AG04450 (cell line): ENCODE results near the gene ZSCAN5A. TPM values are rescaled to one million over a fixed set of nuclear protein-coding genes. Genes with fewer than 3 reads are reported as not detected.
"Not testable (repeated sequence)": the region's sequence is repeated elsewhere in the genome, so short reads cannot be mapped to it uniquely, and the experiment has no call there.

ENCODE experiments used
- CTCF ChIA-PET: fragments of 300-600, 350-600 bp; formaldehyde crosslinking; extraction: SDS; loops from one replicate; lab custom pipeline; 2022; ENCODE audit warnings: antibody characterized with exemption, inconsistent platforms; lab: Charles Lee
- POLR2A ChIA-PET: fragments of 350-600 bp; formaldehyde crosslinking; extraction: SDS; loops from one replicate; lab custom pipeline; 2021; ENCODE audit warnings: antibody characterized with exemption, inconsistent platforms; lab: Yijun Ruan, JAX
- DNase-seq: peaks from one replicate; pipeline ENCODE4 v3.0.0-alpha.2; 2011; ENCODE audit warnings: low read depth, low spot score
- H3K27ac ChIP-seq: one replicate; pipeline ENCODE4 v1.5.1; 2012; ENCODE audit warnings: low read depth, low read length, control low read depth
- H3K27me3 ChIP-seq: one replicate; pipeline ENCODE4 v1.6.0; 2012; ENCODE audit warnings: low read length; ENCODE audit not compliant: control insufficient read depth, insufficient read depth
- H3K4me3 ChIP-seq: 2 replicates; pipeline ENCODE4 v1.5.1; 2011; ENCODE audit warnings: mild to moderate bottlenecking, low read depth, low read length, control low read depth
- H3K9me3 ChIP-seq: 2 replicates; pipeline ENCODE4 v1.5.1; 2012; ENCODE audit warnings: low read length; ENCODE audit not compliant: control insufficient read depth, insufficient read depth
- polyA plus RNA-seq: library from polyadenylated mRNA; depleted of rRNA; stranded (reverse); fragments of >200 nt; gene quantifications from 2 replicates; pipeline ENCODE4 v1.2.3, GENCODE V29; 2011
- TF ChIP-seq, protein P1 (sequence below): IDR thresholded peaks from 2 replicates; pipeline ENCODE4 v1.5.1; 2011; ENCODE audit warnings: low read depth, low read length, control low read depth, inconsistent platforms

The ZSCAN5A gene
- polyA plus RNA-seq, 1 experiment, result 3.7 TPM

DNA sequence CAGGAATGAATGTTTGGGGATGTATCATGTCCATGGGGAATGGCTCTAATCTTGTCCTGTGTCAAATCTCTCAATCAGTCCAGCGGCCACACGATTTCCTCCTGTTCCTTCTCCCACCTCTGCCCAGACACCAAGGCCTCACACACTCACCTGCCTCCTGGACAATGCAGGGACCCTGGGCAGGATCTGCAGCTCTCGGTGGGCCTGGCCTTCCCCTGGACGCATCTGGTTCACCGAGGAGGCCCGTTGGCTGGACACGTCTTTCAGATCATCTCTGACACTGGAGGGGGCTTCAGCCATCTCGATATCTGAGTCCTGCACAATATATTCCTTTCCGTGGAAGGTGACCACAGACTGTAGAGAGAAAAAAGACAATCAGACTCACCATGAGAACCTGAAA is 91.2 kb downstream of the ZSCAN5A start:
- no peaks in the 10 kb centered on the region; the same call in 1 of the 2 replicates for H3K9me3 ChIP-seq
- H3K4me3 ChIP-seq, result no peak overlapping the region
- ChIA-PET POLR2A (no interaction called here), CTCF (interaction anchor here (0.5 kb wide), 1 partner anchor 10 kb away, joined by 3 read pairs; no protein-coding TSS in a partner anchor)
- no peak overlapping the region for H3K27ac ChIP-seq
- TF ChIP-seq, protein P1, sequence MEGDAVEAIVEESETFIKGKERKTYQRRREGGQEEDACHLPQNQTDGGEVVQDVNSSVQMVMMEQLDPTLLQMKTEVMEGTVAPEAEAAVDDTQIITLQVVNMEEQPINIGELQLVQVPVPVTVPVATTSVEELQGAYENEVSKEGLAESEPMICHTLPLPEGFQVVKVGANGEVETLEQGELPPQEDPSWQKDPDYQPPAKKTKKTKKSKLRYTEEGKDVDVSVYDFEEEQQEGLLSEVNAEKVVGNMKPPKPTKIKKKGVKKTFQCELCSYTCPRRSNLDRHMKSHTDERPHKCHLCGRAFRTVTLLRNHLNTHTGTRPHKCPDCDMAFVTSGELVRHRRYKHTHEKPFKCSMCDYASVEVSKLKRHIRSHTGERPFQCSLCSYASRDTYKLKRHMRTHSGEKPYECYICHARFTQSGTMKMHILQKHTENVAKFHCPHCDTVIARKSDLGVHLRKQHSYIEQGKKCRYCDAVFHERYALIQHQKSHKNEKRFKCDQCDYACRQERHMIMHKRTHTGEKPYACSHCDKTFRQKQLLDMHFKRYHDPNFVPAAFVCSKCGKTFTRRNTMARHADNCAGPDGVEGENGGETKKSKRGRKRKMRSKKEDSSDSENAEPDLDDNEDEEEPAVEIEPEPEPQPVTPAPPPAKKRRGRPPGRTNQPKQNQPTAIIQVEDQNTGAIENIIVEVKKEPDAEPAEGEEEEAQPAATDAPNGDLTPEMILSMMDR, result no peak
- no peak for DNase-seq
- H3K27me3 ChIP-seq, result no peaks in the 10 kb centered on the region

DNA sequence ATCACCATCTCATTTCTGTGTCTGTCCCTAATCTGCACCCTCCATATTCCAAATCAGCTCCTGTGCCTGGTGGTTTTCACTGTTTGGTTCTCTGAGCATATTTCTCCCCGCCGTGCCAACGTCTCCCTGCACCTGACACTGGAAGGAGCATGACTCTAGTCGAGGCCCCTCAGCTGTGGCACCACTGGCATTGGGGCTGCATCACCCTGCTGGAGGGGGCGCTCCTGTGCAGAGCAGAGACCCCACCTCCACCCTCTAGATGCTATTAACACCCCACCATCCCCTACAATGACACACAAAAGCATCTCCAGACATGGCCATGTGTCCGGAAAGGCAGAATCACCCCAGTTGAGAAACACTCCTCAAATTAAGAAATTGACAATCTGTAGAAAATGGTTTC is 91.7 kb downstream of the ZSCAN5A start:
- POLR2A ChIA-PET, result no interaction called here

DNA sequence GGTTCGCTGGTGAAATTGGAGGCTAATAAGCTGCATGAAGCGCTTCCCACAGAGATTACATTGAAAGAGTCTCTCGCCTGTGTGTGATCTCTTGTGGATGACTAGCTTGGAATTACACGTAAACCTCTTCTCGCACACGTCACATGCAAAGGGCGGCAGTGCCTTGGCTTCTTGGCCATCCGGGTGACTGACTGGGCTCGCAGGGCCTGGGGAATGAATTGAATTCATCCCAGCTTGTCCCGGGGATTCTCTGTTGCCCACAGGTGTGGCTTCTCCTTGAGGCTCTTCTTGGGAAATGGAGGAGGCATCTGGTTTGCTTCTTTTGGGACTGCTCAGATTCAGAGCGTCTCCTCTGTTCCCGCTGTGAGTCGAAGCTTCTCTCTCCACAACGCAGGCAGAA is 92.8 kb downstream of the ZSCAN5A start:
- ChIA-PET POLR2A (no interaction called here), CTCF (interaction anchor here (1.0 to 2.0 kb wide), 2 partner anchors 139 to 146 kb away, joined by 3 to 6 read pairs; no protein-coding TSS in a partner anchor)

More for the DNA sequence above, 91.7 kb downstream of the ZSCAN5A start:
- no peaks in the 10 kb centered on the region; the same call in 1 of the 2 replicates for H3K9me3 ChIP-seq
- TF ChIP-seq, protein P1, result no peak
- DNase-seq, result no peak
- H3K4me3 ChIP-seq, result no peak overlapping the region
- CTCF ChIA-PET, result interaction anchor here (0.5 to 2.0 kb wide), 2 partner anchors 11 to 147 kb away, joined by 3 to 6 read pairs; no protein-coding TSS in a partner anchor
- H3K27me3 ChIP-seq, result no peaks in the 10 kb centered on the region
- no peak overlapping the region for H3K27ac ChIP-seq

DNA sequence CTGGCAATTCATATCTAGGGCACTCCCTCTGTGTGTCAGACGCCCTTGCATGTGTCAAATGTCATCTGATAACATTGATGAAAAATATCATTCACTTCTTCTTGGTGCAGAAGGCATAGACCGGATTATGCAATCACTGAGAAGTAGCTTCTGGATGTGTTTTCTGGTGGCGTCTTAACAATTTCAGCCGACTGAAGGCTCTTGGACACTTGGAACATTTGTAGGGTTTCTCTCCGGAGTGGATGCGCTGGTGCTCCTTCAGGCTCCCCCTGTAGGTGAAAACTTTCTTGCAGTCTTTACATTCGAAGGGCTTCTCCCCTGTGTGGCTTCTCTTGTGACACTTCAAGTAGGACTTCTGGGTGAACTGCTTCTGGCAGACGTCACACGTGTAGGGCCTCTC is 93.2 kb downstream of the ZSCAN5A start:
- DNase-seq, result not testable (repeated sequence)

More for the DNA sequence above, 92.8 kb downstream of the ZSCAN5A start:
- TF ChIP-seq, protein P1, result no peak
- Histone ChIP-seq H3K4me3 (no peak overlapping the region), H3K27ac (no peak overlapping the region), H3K27me3 (no peaks in the 10 kb centered on the region), H3K9me3 (peaks cover 7% of the 10 kb centered on the region; the same call in 1 of the 2 replicates)
- no peak for DNase-seq

DNA sequence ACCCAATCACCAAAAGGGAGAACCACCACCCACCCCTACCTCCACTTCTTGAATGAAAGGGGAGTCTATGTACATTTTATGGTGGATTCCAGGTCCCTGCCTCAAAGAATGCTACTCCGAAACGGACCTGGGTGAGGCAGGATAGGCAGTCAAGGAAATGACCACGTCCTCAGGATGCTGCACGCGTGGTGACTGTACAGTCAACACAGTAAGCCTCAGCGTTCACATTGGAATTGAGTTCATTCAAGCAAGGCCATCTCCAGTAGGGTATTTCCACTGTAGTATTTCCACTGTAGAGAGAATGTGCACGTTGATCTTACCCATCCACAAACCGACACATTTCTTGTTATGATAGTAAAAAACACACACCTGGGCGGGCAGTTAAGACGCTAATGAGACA is 95.7 kb downstream of the ZSCAN5A start:
- TF ChIP-seq, protein P1, result no peak
- ChIA-PET CTCF (interaction anchor here (0.6 to 1.6 kb wide), 3 partner anchors 35 to 167 kb away, joined by 3 to 4 read pairs (median 3); no protein-coding TSS in a partner anchor), POLR2A (no interaction called here)
- no peak overlapping the region for H3K27ac ChIP-seq
- H3K4me3 ChIP-seq, result no peak overlapping the region
- DNase-seq, result no peak
- peaks cover 7% of the 10 kb centered on the region; the same call in 1 of the 2 replicates for H3K9me3 ChIP-seq
- no peaks in the 10 kb centered on the region for H3K27me3 ChIP-seq

More for the DNA sequence above, 93.2 kb downstream of the ZSCAN5A start:
- H3K9me3 ChIP-seq, H3K4me3 ChIP-seq, POLR2A ChIA-PET, H3K27me3 ChIP-seq, H3K27ac ChIP-seq: not testable (repeated sequence)
- TF ChIP-seq, protein P1, result peak; percentile 7; the same call in 1 of the 2 replicates
- CTCF ChIA-PET, result interaction anchor here (0.6 to 2.0 kb wide), 3 partner anchors 139 to 155 kb away, joined by 3 to 6 read pairs (median 3); no protein-coding TSS in a partner anchor
